ENCODE measurements around the gene SPSB3. TPM values are rescaled to one million over a fixed set of nuclear protein-coding genes. Genes with fewer than 3 reads are reported as not detected.
A peak's percentile ranks its signal among the peaks of the same experiment; 100 is the strongest.

Gene SPSB3
- total and polyA plus RNA-seq, 9 of the 15 experiments (the other 6 are each of a cell fraction or from before 2014, with no cell fraction given) = 0.39 to 37.4 (median 7.1) TPM

DNA sequence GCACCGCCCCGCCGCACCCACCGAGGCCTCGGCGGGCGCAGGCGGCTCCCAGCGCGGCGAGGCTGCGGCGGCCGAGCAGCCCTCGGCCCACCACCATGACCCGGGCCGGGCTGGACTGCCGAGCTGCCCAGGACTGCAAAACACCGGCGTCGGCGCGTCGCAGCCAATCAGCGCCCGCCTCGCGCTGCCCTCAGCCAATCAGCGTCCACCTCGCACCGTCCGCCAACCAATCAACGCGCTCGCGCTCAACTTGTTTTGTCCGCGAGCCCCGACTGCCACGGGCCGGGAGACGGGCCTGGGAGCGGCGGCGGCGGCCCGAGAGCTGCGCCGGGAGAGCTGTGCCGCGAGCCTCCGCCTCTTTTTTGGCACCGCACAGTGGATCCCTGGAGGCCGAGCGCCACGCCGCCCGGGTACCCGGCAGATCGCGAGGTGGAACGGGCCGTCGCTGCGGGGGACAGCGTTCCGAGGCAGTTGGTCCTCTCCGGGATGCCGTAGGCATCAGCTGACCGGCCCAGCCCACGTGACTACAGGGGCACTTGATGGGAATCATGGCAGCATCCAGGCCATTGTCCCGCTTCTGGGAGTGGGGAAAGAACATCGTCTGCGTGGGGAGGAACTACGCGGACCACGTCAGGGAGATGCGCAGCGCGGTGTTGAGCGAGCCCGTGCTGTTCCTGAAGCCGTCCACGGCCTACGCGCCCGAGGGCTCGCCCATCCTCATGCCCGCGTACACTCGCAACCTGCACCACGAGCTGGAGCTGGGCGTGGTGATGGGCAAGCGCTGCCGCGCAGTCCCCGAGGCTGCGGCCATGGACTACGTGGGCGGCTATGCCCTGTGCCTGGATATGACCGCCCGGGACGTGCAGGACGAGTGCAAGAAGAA lies 44.6 kb upstream of the SPSB3 start, which contains the start of the genes FAHD1 and HAGH (continued):
- TF ChIP-seq, protein P1, sequence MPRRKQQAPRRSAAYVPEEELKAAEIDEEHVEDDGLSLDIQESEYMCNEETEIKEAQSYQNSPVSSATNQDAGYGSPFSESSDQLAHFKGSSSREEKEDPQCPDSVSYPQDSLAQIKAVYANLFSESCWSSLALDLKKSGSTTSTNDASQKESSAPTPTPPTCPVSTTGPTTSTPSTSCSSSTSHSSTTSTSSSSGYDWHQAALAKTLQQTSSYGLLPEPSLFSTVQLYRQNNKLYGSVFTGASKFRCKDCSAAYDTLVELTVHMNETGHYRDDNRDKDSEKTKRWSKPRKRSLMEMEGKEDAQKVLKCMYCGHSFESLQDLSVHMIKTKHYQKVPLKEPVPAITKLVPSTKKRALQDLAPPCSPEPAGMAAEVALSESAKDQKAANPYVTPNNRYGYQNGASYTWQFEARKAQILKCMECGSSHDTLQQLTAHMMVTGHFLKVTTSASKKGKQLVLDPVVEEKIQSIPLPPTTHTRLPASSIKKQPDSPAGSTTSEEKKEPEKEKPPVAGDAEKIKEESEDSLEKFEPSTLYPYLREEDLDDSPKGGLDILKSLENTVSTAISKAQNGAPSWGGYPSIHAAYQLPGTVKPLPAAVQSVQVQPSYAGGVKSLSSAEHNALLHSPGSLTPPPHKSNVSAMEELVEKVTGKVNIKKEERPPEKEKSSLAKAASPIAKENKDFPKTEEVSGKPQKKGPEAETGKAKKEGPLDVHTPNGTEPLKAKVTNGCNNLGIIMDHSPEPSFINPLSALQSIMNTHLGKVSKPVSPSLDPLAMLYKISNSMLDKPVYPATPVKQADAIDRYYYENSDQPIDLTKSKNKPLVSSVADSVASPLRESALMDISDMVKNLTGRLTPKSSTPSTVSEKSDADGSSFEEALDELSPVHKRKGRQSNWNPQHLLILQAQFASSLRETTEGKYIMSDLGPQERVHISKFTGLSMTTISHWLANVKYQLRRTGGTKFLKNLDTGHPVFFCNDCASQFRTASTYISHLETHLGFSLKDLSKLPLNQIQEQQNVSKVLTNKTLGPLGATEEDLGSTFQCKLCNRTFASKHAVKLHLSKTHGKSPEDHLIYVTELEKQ (CRISPR knock-in tag; IDR thresholded peaks at IDR 0.05) = no peak
- TF ChIP-seq MTA2 (IDR thresholded peaks at IDR 0.05; ENCODE audit: low read depth) (no peak), SMAD1 (IDR thresholded peaks at IDR 0.05; ENCODE audit: low read depth, low read length, partially characterized antibody) (no peak), THRB (CRISPR knock-in tag; conservative IDR thresholded peaks at IDR 0.05) (no peak), MAFF (IDR thresholded peaks at IDR 0.05; ENCODE audit: low read length) (no peak), TAL1 (IDR thresholded peaks at IDR 0.05) (no peak), KDM4B (IDR thresholded peaks at IDR 0.05; ENCODE audit: borderline replicate concordance in 2 of 2, low read depth in 1 of 2) (peak in 1 of 2 experiments; percentile 87; a peak in 1 of 4 replicates), RBM39 (optimal IDR thresholded peaks at IDR 0.05; ENCODE audit: low read depth, low read length) (no peak), ZNF347 (CRISPR knock-in tag; IDR thresholded peaks at IDR 0.05; ENCODE audit: low read depth) (no peak), GTF2E2 (tag; IDR thresholded peaks at IDR 0.05) (no peak), RBM14 (IDR thresholded peaks at IDR 0.05; ENCODE audit: borderline replicate concordance, insufficient read depth, low read depth, low read length) (no peak), NELFE (IDR thresholded peaks at IDR 0.05; ENCODE audit: insufficient read depth, insufficient read length) (no peak), FOS (IDR thresholded peaks at IDR 0.05; ENCODE audit: extremely low read depth, insufficient read length) (peak; percentile 94), ZNF395 (CRISPR knock-in tag; IDR thresholded peaks at IDR 0.05) (peak; percentile 93), E2F3 (CRISPR knock-in tag; IDR thresholded peaks at IDR 0.05) (peak; percentile 34; the same call in 1 of the 2 replicates)
- TF ChIP-seq, protein P2, sequence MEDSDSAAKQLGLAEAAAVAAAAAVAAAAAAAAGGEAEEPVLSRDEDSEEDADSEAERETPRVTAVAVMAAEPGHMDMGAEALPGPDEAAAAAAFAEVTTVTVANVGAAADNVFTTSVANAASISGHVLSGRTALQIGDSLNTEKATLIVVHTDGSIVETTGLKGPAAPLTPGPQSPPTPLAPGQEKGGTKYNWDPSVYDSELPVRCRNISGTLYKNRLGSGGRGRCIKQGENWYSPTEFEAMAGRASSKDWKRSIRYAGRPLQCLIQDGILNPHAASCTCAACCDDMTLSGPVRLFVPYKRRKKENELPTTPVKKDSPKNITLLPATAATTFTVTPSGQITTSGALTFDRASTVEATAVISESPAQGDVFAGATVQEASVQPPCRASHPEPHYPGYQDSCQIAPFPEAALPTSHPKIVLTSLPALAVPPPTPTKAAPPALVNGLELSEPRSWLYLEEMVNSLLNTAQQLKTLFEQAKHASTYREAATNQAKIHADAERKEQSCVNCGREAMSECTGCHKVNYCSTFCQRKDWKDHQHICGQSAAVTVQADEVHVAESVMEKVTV (CRISPR knock-in tag; IDR thresholded peaks at IDR 0.05) = no peak
- TF ChIP-seq, protein P3, sequence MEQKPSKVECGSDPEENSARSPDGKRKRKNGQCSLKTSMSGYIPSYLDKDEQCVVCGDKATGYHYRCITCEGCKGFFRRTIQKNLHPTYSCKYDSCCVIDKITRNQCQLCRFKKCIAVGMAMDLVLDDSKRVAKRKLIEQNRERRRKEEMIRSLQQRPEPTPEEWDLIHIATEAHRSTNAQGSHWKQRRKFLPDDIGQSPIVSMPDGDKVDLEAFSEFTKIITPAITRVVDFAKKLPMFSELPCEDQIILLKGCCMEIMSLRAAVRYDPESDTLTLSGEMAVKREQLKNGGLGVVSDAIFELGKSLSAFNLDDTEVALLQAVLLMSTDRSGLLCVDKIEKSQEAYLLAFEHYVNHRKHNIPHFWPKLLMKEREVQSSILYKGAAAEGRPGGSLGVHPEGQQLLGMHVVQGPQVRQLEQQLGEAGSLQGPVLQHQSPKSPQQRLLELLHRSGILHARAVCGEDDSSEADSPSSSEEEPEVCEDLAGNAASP (IDR thresholded peaks at IDR 0.05) = no peak

Data from K562 (cell line).